ENCODE data around the gene TMUB2.
A peak's percentile ranks its signal among the peaks of the same experiment; 100 is the strongest.

Gene TMUB2

GRCh38 chr17:44221084-44221861 lies 34.5 kb downstream of the TMUB2 start:
- TF ChIP-seq, protein P1, sequence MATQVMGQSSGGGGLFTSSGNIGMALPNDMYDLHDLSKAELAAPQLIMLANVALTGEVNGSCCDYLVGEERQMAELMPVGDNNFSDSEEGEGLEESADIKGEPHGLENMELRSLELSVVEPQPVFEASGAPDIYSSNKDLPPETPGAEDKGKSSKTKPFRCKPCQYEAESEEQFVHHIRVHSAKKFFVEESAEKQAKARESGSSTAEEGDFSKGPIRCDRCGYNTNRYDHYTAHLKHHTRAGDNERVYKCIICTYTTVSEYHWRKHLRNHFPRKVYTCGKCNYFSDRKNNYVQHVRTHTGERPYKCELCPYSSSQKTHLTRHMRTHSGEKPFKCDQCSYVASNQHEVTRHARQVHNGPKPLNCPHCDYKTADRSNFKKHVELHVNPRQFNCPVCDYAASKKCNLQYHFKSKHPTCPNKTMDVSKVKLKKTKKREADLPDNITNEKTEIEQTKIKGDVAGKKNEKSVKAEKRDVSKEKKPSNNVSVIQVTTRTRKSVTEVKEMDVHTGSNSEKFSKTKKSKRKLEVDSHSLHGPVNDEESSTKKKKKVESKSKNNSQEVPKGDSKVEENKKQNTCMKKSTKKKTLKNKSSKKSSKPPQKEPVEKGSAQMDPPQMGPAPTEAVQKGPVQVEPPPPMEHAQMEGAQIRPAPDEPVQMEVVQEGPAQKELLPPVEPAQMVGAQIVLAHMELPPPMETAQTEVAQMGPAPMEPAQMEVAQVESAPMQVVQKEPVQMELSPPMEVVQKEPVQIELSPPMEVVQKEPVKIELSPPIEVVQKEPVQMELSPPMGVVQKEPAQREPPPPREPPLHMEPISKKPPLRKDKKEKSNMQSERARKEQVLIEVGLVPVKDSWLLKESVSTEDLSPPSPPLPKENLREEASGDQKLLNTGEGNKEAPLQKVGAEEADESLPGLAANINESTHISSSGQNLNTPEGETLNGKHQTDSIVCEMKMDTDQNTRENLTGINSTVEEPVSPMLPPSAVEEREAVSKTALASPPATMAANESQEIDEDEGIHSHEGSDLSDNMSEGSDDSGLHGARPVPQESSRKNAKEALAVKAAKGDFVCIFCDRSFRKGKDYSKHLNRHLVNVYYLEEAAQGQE (IDR thresholded peaks at IDR 0.05; ENCODE audit: insufficient read depth in 1 of 2, low read depth in 2 of 2, low read length in 2 of 2), result 0 out of 4 replicates have a peak, but pooled peaks of 1 of the 2 experiments have one; percentile 22
- TF ChIP-seq TAF1 (IDR thresholded peaks at IDR 0.05; ENCODE audit: borderline replicate concordance, insufficient read depth, low read length) (peak; percentile 56; the same call in 1 of the 2 replicates), POLR2AphosphoS5 (IDR thresholded peaks at IDR 0.05; ENCODE audit: low read depth, low read length) (no peak; the same call in 1 of the 2 replicates), SIN3A (IDR thresholded peaks at IDR 0.05; ENCODE audit: borderline replicate concordance, insufficient read depth, low read length) (peak; percentile 72; the same call in 1 of the 2 replicates), FOXP2 (optimal IDR thresholded peaks at IDR 0.05; ENCODE audit: borderline replicate concordance, extremely low read depth, extremely low read length, insufficient read depth) (peak; percentile 37)

DNA sequence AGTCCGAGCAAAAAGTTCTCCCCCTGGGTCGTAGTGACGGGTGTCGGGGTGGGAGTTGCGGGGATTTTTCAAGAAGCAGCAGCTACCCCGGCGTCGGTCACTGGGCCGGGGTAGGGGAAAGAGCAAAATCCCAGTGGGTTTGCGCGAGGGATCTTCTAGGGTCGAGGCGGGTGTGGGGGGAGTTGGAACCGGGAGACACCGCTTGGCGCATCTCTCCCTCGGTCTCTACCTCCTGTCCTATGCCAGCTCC lies 35.0 kb downstream of the TMUB2 start:
- no peak for TF ChIP-seq FOXP2 (optimal IDR thresholded peaks at IDR 0.05; ENCODE audit: borderline replicate concordance, extremely low read depth, extremely low read length, insufficient read depth)
- TF ChIP-seq POLR2AphosphoS5 (IDR thresholded peaks at IDR 0.05; ENCODE audit: low read depth, low read length), result 0 out of 2 replicates have a peak, but pooled peaks have one; percentile 15
- no peak for TF ChIP-seq SIN3A (IDR thresholded peaks at IDR 0.05; ENCODE audit: borderline replicate concordance, insufficient read depth, low read length)

- TF ChIP-seq POLR2AphosphoS5 (IDR thresholded peaks at IDR 0.05; ENCODE audit: low read depth, low read length) (peak; percentile 3; the same call in 1 of the 2 replicates), SIN3A (IDR thresholded peaks at IDR 0.05; ENCODE audit: borderline replicate concordance, insufficient read depth, low read length) (peak; percentile 58; the same call in 1 of the 2 replicates), TAF1 (IDR thresholded peaks at IDR 0.05; ENCODE audit: borderline replicate concordance, insufficient read depth, low read length) (no peak), FOXP2 (optimal IDR thresholded peaks at IDR 0.05; ENCODE audit: borderline replicate concordance, extremely low read depth, extremely low read length, insufficient read depth) (no peak)
- TF ChIP-seq, protein P1 (IDR thresholded peaks at IDR 0.05; ENCODE audit: insufficient read depth in 1 of 2, low read depth in 2 of 2, low read length in 2 of 2), result no peak
Measured at GRCh38 chr17:44222112-44222869, 35.5 kb downstream of the TMUB2 start.

GRCh38 chr17:44223541-44224071 lies 36.8 kb downstream of the TMUB2 start:
- TF ChIP-seq, protein P1 (IDR thresholded peaks at IDR 0.05; ENCODE audit: insufficient read depth in 1 of 2, low read depth in 2 of 2, low read length in 2 of 2), result no peak
- TF ChIP-seq TAF1 (IDR thresholded peaks at IDR 0.05; ENCODE audit: borderline replicate concordance, insufficient read depth, low read length) (no peak), FOXP2 (optimal IDR thresholded peaks at IDR 0.05; ENCODE audit: borderline replicate concordance, extremely low read depth, extremely low read length, insufficient read depth) (no peak), POLR2AphosphoS5 (IDR thresholded peaks at IDR 0.05; ENCODE audit: low read depth, low read length) (no peak), SIN3A (IDR thresholded peaks at IDR 0.05; ENCODE audit: borderline replicate concordance, insufficient read depth, low read length) (no peak)

GRCh38 chr17:44229090-44229489 lies 42.3 kb downstream of the TMUB2 start:
- TF ChIP-seq, protein P1 (IDR thresholded peaks at IDR 0.05; ENCODE audit: insufficient read depth in 1 of 2, low read depth in 2 of 2, low read length in 2 of 2), result no peak
- no peak for TF ChIP-seq SIN3A (IDR thresholded peaks at IDR 0.05; ENCODE audit: borderline replicate concordance, insufficient read depth, low read length)
- TF ChIP-seq POLR2AphosphoS5 (IDR thresholded peaks at IDR 0.05; ENCODE audit: low read depth, low read length), result no peak

All from PFSK-1 (cell line).